Ramos (cell line): ENCODE data around the gene TANGO2.

Experiments
- in situ Hi-C: fragments of 300-500 bp; cut with MboI; formaldehyde crosslinking; loops from one replicate; pipeline ENCODE4 v1.14.3; 2022; ENCODE audit warnings: low sequenced_read_pairs; ENCODE audit not compliant: unreplicated experiment

The TANGO2 gene

GRCh38 chr22:20020533-20021195, at the start of gene TANGO2:
TANGO2 (plus strand) TSS chr22:20021110; CDS start chr22:20036799, 15,689 bp downstream.
- in situ Hi-C loops, result no loop called here

- in situ Hi-C loops, result loop anchor here (5.0 kb wide), 1 partner anchor 146 kb away; the partner anchor contains the start of genes RANBP1 and TRMT2A
Observed at GRCh38 chr22:19971276-19972124, 49.4 kb upstream of the TANGO2 start.

DNA sequence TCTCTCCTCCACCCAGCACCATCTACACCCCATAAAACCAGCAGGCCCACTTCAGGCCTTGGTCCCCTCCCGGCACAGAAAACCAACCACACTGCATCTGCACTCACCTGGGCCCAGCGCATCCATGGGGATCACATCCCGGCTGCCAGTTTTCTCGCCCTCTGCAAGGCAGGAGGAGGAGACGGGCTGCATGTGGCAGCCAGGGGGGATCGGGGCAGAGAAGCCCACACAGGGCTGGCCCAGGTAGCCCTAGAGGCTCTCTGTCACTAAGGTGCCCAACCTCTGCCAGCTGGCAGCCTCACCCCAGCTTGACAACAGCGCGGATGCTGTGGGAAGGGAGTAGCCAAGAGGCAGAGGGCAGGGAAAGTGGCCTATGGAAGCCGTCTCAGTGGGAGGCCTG, 48.7 kb upstream of the TANGO2 start:
- in situ Hi-C loops, result loop anchor here (5.0 kb wide), 1 partner anchor 145 kb away; the partner anchor contains the start of genes RANBP1 and TRMT2A

DNA sequence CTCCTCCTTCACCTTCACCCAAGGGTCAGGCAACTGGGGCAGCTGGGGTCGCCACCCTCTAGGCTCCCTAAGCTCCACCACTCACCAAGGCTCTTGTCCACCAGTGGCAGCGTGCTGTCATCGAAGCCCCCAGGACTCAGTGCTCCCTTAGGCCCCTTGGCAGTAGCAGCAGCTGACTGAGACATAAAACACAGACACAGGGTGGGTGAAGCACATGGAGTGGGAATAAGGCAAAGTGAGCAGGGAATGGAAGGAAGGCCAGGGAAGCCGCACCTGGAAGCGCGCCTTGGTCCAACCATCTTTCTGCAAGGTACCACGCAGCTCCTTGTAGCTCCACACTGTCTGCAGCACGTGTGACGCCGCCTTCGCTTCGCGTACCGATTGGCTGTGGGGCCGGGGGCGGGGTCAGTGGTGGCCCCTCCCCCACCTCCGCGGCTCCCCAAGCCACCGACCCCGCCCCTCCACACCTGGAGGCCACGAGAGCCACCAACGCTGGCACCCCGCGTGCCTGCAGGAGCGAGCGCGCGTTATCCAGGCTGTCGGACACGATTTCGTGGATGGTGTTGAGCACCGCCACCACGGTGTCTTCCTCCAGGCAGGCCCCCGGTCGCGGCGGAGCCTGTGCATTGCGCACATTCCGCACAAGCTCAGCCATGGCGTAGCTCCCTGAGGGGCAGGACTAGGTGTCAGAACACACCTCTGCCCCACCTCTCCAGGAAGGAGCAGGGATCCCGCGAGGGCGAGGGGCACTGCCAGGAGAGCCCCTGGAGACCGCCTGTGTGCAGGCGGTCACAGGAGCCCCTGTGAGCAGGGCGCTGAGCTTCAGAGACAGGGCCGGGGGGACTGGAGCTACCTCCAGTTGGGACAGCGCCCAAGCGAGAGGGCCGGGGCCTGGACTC, 48.0 kb upstream of the TANGO2 start:
- in situ Hi-C loops, result loop anchor here (5.0 kb wide), 1 partner anchor 144 kb away; the partner anchor contains the start of genes RANBP1 and TRMT2A

- in situ Hi-C loops, result loop anchor here (5.0 kb wide), 1 partner anchor 144 kb away; the partner anchor contains the start of genes RANBP1 and TRMT2A
Observed at GRCh38 chr22:19973551-19974267, 47.2 kb upstream of the TANGO2 start.

GRCh38 chr22:19974268-19974861, 46.5 kb upstream of the TANGO2 start:
- in situ Hi-C loops, result loop anchor here (5.0 kb wide), 1 partner anchor 143 kb away; the partner anchor contains the start of genes RANBP1 and TRMT2A

GRCh38 chr22:19974935-19975706, 45.8 kb upstream of the TANGO2 start:
- in situ Hi-C loops, result loop anchor here (5.0 kb wide), 1 partner anchor 142 kb away; the partner anchor contains the start of genes RANBP1 and TRMT2A

- in situ Hi-C loops, result no loop called here
Observed at GRCh38 chr22:19975707-19976035, 45.2 kb upstream of the TANGO2 start.

DNA sequence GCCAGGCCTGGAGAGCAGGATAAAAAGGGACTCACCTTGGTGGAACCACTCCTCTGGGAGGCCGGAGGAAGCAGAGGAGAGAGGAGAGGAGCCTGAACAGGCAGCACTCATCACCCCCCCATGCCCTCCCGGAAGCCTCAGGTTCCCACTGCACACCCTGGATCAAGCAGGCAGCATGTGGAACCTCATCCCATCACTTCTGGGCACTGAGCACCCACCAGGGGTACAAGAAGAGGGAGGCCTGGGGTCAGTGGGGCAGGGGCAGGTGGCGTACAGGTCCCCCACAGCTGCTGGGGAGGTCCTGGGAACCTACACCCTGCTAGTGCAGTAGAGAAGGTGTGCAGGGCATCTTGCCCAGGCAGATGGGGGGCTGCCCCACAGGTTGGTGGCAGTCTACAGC, 44.2 kb upstream of the TANGO2 start:
- in situ Hi-C loops, result no loop called here

DNA sequence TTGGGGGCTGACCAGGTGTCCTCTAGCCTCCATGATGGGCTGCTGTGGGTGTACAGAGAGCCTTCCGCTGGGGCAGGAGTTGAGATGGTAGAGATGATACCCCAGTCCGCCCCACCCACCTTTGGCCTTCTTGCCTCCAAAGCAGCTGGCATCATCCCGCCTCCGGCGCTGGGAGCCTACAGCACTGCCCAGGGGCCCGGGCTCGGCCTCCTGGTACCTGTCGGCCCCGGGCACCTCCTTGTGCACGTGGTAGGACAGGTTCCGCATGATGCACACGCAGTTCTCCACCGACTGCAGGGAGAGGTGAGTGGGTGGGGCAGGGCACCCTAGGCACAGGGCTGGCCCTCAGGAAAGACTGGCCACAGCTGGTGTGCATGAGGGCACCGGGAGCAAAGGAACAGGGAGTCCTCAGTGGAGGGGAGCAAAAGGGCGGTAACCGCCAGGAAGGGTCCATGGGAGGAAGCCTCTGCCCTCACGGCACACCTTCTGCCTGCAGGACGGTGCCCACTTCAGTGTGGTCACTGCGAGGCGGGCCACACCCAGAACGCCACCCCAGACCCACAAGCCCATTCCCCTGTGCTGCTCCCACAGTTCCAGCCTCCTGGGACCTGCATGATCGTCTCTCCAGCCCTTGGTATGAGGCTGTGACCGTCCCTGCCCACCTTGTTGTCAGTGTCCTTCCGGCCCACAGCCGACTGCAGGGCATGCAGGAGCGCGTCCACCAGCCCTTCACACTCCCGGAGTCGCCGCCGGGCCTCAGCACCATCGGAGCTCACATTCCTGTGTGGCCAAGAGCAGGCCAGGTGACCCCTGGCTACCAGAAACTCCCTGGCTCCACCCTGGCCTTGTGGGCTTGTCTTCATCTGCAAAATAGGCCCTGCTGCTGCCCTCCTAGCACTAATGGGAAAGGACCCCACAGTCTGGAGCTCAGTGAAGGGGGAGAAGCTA, 43.3 kb upstream of the TANGO2 start:
- in situ Hi-C loops, result no loop called here

GRCh38 chr22:19978748-19979147, 42.2 kb upstream of the TANGO2 start:
- in situ Hi-C loops, result no loop called here

- in situ Hi-C loops, result no loop called here
Observed at GRCh38 chr22:19979712-19980493, 41.0 kb upstream of the TANGO2 start.

DNA sequence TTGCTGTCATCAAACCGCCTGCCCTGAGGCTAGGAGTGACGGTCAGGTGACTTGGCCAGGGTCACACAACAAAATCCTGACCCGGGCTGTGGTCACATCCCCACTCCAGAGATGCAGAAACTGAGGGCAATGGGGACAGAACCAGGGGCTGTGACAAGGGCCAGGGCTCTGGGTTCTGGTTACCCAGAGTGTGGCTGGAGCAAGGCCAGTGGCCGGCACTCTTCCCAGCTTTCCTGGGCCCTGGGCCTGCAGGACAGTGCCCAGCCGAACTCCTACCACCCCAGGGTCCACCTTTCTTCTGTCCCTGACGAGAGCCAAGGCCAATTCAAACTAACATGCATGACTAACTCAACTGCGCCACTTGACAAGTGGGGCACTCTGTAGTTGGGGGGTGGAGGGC, 40.1 kb upstream of the TANGO2 start:
- in situ Hi-C loops, result no loop called here

- in situ Hi-C loops, result no loop called here
Observed at GRCh38 chr22:19981171-19981960, 39.5 kb upstream of the TANGO2 start.

DNA sequence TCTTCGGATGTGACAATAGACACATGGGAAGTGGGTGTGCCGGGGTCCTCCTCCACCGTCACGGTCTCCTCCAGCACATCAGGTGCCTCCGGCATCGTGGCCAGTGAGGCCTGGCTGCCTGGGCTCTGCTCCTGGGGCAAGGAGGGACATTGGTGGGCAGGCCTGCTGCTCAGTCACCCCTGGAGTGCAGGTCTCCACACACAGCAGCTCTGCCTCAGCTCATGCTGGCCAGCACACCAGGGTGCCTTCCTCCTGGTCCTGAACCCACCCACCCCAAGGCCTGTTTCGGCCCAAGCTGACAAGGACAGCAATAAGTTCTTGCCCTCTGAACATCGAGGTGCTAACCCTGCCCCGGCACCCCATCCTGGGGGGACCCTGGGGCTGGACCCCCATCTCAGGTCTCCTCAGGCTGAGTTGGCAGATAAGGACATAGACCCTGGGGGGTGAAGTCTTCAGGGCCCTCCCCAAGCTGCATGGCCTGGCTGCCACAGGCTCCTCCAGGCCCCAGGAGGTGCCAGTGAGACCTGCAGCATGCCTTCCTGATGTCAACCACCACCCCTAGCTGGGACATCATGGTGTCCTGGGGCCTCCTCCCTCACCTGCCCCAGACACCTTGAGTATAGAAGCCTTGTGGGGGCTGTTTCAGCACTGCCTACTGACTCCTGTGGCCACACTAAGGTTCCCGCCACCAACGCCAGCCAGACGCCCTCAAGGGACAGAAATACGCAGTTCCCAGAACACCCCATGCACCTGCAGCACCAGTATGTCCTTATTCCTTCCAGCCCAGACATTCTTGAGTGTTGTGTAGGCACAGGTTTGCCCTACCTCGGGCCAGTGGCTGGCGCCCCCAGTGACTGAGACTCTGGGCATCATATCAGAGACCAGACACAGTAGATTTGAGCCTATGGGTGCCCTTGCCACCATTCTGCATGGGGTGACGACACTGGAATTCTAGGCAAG, 38.7 kb upstream of the TANGO2 start:
- in situ Hi-C loops, result no loop called here
